Middle frontal gyrus (tissue), 1 donor: ENCODE measurements around the gene CSGALNACT2.

Experiments
- DNase-seq: peaks from one replicate; pipeline ENCODE4 v3.0.0-alpha.2; 2015; ENCODE audit warnings: low spot score; ENCODE audit errors: extremely low spot score

CSGALNACT2 gene

DNA sequence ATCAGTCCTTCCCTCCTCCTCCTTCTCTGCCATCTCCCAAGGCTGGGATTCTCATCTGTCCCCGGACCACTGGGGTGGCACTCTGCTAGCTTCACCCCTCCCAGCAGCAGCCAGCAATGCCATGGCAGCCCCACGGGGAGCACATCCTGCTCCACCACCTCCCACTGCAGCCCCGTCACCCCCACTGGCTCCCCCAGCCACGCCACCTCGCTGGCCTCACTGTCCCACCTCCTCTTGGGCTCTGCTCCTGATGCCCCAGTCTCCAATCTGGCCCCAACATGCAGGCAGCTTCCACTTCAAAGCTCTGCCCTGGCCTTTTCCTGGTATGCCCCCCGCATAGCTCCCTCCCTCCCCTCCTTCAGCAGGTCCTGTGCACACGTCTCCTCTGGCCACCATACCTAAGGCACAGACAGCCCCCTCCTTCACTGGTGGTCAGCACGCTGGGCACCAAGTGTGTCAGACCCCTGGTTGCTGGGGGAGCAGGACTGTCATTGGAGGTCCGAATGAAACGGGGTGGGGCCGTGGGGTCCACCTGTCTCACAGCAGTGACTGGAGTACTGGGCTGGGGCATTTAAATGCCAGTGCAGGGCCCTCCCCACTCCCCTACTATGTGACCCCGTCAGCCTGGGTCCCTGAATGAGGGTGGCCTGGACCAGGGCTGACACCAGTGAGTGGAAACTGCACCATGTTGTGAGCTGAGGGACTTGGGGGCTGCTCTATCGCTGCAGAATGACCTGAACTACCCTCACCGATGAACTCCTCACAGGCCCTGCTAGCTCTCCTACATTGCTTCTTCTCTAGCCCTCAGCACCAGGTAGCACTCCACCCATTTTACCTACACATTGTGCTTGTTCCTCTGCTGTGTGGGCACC lies 89.9 kb downstream of the CSGALNACT2 start:
- no peak for DNase-seq

DNA sequence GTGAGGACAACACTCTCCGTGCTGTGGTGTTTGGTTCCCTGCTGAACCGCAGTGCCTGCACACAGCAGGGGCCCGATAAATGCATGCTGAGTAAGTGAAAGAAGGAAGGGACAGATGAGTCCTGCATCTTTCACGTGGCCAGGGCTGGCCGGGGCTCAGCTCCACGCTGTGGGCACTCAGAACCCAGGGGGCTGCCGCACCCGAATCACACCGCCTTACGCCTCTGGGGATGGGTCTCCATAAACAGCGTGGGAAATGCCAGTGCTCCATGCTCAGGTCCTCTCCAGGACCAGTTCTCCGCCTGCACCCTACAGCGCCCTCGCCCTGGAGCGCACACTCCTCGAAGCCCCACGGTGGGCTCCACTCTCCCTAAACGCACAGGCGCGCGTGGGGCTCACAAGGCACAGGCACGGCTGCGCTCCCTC lies 90.5 kb downstream of the CSGALNACT2 start:
- no peak for DNase-seq

DNA sequence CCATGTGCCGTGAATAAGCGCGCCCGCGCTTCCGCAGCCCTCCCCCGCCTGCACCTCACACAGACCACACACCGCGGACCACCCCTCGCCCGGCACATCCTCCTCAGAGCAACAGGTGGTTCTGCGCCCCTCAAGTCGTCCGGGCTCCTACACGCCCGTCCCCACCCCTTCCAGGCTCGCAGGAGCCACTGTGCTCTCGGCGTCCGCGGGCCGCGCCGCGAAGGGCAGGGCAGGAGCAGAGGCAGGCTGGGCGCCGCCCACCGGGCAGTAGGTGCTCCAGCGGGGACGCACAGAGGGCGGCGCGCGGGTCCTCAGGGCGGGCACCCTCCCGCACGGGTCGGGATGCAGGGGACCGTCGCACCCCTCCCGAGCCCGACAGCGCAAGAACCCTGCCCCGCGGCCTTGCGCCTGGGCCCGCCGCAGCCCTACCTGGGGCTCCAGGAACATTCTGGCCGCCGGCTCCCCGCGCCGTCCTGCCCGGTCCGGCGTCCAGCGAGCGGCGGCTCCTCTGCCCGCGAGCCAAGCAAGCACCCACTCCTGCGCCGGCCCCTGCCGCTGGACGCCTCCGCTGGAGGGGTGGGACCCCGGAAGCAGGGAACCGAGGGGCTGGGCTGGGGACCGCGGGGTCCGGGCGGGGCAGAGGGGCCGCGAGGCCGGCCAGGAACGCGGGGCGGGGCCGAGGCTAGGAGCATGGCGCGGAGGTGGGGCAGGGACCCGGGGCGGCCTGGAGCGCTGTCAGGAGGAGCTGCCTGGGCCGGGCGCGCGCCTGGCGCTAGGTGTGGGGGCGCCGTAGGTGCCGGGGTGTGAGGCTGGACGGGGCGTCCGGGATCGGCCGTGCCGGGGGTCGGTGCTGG lies 91.2 kb downstream of the CSGALNACT2 start:
- DNase-seq = no peak

DNA sequence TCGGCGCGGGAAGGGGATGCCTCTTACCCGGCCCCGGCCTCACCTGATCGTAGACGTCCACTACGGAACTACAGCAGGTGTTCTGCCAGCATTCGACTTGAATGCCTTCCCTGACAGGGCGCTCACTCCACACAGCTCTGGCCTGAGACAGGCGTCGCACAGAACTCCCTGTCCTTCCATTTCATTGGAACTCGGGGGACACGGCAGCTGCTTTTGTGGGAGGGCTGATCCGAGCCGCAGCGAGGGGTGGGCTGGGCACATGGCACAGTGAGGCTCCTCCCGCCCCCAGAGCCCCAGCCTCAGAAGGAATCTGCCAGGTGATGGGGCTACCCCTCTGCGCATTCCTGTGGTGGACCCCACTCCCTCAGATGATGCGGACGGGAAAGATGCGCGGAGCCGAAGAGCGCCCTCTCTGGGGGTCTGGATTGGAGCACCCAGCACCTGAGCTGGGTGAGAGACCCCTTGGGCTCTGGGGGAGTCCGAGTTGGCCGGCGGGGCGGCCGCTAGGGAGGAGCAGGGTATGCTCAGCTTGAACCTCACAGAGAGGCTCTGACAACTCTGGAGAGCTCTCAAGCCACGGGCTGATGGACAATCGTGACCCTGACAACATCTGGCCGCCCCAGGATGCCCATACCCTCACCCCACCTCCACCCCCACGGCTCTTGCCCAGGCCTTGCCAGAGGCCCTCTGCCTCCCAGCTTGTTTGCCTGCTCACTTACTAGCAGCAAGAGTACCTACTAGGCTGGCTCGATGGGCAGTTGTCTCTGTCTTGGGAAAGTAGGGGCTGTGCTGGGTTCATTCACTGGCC lies 92.1 kb downstream of the CSGALNACT2 start:
- no peak for DNase-seq

DNA sequence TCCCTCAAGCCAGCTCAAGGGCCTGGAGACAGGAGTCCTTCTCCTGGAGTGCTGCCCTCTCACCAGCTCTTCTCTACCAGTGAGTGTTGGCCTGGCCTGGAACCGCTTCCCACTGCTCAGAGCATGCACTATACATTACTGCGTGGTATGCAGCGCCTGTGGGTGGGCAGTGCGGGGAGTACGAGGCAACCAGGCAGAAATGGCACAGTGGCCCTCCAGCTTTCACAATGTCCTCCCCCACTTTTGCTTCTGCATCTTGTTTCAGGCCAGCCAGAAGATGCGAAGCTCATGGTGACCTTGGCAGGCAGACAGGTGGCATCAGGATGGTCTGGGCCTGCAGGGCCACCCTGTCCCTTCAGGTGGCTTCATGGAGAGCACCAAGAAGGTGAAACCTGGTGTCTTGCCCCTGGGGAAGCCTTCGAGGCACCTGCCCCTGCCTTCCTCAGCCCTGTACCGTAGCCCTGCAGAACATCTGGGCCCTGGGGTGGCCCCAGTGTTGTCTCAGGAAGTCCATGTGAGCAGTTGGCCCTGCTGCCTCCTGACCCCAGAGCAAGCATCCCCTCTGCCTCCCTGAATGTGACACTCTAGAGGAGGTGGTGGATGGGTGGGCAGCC lies 92.8 kb downstream of the CSGALNACT2 start:
- DNase-seq = no peak

DNA sequence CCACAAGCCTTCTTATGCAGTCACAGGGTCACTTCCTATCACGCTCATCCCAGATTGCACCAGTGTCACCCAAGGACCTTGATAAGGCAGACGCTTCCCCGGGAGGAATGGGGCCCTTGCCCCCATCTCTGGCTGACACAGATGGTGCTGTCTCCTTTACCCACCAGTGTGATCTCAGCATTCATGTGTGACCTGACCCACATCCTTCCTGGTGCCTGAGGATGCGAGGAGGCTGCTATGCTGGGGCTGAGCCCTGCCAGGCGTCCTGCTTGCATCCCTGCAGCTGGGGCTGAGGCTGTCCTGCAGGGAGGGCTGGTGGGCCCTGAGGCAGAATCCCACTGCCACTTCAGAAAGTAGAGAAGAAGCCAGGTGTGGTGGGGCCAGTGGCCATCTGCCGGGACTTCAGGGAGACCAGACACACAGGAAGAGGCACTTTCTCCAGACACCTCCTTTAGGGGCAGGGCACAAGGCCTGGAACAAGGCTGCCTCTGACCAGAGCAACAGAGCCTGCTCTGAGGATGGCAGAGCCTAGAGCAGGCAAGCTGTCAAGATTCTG lies 93.4 kb downstream of the CSGALNACT2 start:
- no peak for DNase-seq

DNA sequence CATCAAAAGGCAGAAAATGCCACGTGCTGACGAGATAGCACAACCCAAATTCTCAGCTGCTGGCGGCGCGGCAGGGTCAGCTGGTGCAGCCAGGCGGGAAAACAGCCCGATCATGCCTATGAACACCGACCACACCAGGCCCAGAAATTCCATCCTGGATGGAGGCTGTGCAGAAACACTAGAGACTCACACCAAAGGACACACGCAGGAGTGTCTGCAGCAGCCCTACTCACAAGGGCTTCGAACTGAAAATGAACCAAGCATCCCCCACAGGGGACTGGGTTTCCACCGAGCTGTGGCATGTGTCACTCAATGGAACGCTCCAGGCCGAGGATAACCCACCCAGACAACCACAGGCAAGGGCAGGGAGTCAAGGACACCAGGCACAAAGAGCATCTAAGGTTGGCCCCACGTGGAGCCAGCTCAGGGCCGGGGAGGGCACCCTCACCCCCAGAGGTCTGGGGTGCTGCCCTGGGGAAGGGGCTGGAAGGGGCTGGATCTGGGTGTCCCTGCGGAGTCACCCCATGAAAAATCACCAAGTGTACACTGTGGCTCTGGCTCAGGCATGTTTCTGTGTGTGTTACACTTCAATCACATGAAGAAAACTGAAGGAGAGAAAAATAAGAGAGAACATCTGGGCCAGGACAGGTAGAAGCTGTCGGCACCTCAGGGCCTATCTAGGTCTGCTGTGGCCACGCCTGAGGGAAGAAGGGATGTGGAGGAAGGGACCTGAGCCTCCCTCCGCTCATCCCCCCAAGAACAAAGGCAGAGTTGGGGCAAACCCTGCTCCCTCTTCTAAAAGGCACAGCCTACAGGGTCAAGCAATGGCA lies 95.6 kb downstream of the CSGALNACT2 start:
- no peak for DNase-seq

DNA sequence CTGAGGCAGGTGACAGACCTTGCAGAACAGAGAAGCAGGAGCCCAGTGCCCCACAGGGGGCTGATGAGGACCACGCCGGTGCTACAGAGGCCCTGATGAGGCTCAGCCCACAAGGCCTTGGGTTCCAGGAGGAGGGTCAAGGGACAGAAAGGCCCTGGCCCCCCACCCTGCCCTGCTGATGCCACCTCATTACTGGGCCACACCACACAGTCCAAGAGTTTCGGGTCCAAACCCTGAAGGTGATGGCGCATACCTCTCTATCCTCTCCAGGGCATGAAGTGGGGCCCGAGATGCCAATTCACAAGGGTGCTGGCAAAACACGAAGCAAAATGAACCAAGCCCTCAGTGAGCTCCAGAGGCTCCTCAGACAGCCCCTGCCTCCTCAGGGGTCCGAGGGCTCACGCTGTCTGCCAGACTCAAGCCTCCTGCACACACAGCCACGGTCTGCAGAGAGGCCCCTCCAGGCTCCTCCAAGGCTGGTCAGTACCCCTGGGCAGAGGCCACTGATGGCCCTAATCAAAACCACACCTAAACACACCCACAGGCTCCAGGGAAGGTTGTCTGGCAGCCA lies 96.3 kb downstream of the CSGALNACT2 start:
- DNase-seq = no peak
